Keratinocyte (primary cell): ENCODE results near the gene ADIG. TPM values are rescaled to one million over a fixed set of nuclear protein-coding genes. Genes with fewer than 3 reads are reported as not detected.

Experiments used
- DNase-seq: peaks from one replicate; pipeline ENCODE4 v3.0.0-alpha.2; 2011; ENCODE audit warnings: low read depth, missing footprints, low spot score
- FAIRE-seq: peaks from 2 replicates; lab custom pipeline; 2011; peaks lifted over from hg19 to GRCh38; lab: Jason Lieb, UNC
- H2AFZ ChIP-seq: 2 replicates; pipeline ENCODE4 v1.6.0; 2012; ENCODE audit warnings: low read length, control low read depth, inconsistent platforms; ENCODE audit not compliant: control insufficient read depth
- H3K27ac ChIP-seq: 2 replicates; pipeline ENCODE4 v1.5.1; 2011; ENCODE audit warnings: low read length; ENCODE audit not compliant: control insufficient read depth, insufficient read depth
- H3K27me3 ChIP-seq: 3 replicates; pipeline ENCODE4 v1.6.0; 2011; ENCODE audit warnings: low read length; ENCODE audit not compliant: control insufficient read depth, insufficient read depth; ENCODE audit errors: extremely low read depth
- H3K36me3 ChIP-seq, 2 experiments: 2 replicates in 1 of 2; 3 replicates in 1 of 2; pipeline ENCODE4 v1.5.1; 2011; ENCODE audit warnings: low read length in 2 of 2, mild to moderate bottlenecking in 1 of 2; ENCODE audit not compliant: control insufficient read depth in 2 of 2, insufficient read depth in 2 of 2; ENCODE audit errors: extremely low read depth in 1 of 2
- H3K4me1 ChIP-seq: 3 replicates; pipeline ENCODE4 v1.5.1; 2011; ENCODE audit warnings: low read length; ENCODE audit not compliant: control insufficient read depth, insufficient read depth; ENCODE audit errors: extremely low read depth
- H3K4me2 ChIP-seq: 3 replicates; pipeline ENCODE4 v1.6.0; 2011; ENCODE audit warnings: low read depth, low read length; ENCODE audit not compliant: control insufficient read depth, insufficient read depth; ENCODE audit errors: extremely low read depth
- H3K4me3 ChIP-seq, 3 experiments: fragments of 200-600 bp in 1 of 3; sonication (generic) in 1 of 3; 2 replicates in 2 of 3; 3 replicates in 1 of 3; pipeline ENCODE4 v1.5.1; 2011 to 2016; ENCODE audit warnings: low read length in 3 of 3, mild to moderate bottlenecking in 3 of 3, control low read depth in 2 of 3, inconsistent platforms in 1 of 3, low read depth in 1 of 3, mixed read lengths in 1 of 3, mixed run types in 1 of 3, moderate library complexity in 1 of 3; ENCODE audit not compliant: control insufficient read depth in 2 of 3, insufficient read depth in 2 of 3; ENCODE audit errors: extremely low read depth in 1 of 3
- H3K79me2 ChIP-seq: 2 replicates; pipeline ENCODE4 v1.6.0; 2012; ENCODE audit warnings: low read length; ENCODE audit not compliant: control insufficient read depth, insufficient read depth
- H3K9ac ChIP-seq: 3 replicates; pipeline ENCODE4 v1.6.0; 2011; ENCODE audit warnings: low read length; ENCODE audit not compliant: control insufficient read depth, insufficient read depth; ENCODE audit errors: extremely low read depth
- H3K9me1 ChIP-seq: 3 replicates; pipeline ENCODE4 v1.6.0; 2011; ENCODE audit warnings: low read length; ENCODE audit not compliant: control insufficient read depth, insufficient read depth; ENCODE audit errors: extremely low read depth
- H3K9me3 ChIP-seq: 2 replicates; pipeline ENCODE4 v1.5.1; 2012; ENCODE audit warnings: low read depth, low read length; ENCODE audit not compliant: control insufficient read depth
- H4K20me1 ChIP-seq: 3 replicates; pipeline ENCODE4 v1.6.0; 2011; ENCODE audit warnings: low read length; ENCODE audit not compliant: control insufficient read depth, insufficient read depth; ENCODE audit errors: extremely low read depth
- CTCF ChIP-seq, 3 experiments: IDR thresholded peaks in 1 of 3; conservative IDR thresholded peaks in 1 of 3; optimal IDR thresholded peaks in 1 of 3; 2 replicates in 2 of 3; 3 replicates in 1 of 3; pipeline versions ENCODE3 to v1.5.1; 2011; ENCODE audit warnings: low read length in 3 of 3, mild to moderate bottlenecking in 3 of 3, moderate library complexity in 2 of 3, control low read depth in 1 of 3, inconsistent platforms in 1 of 3; ENCODE audit not compliant: insufficient read depth in 2 of 3; ENCODE audit errors: extremely low read depth in 1 of 3
- EZH2 ChIP-seq: IDR thresholded peaks from one replicate; pipeline ENCODE4 v1.6.1; 2012; ENCODE audit warnings: inconsistent platforms, mild to moderate bottlenecking, low read length, moderate library complexity
- dilution Hi-C: fragments of 300-500 bp; cut with MboI; formaldehyde crosslinking; loops from one replicate; pipeline ENCODE4 v1.7.0; 2020; ENCODE audit warnings: low sequenced_read_pairs; ENCODE audit not compliant: extremely low pct_ligation_motif_present
- polyA plus RNA-seq, 5 experiments: library from polyadenylated mRNA; depleted of rRNA in 3 of 5; stranded (reverse) in 3 of 5; stranded (forward) in 1 of 5; unstranded in 1 of 5; fragments of >200 nt; gene quantifications; 1 replicate in 1 of 5; 2 replicates in 3 of 5; 3 replicates in 1 of 5; pipeline versions ENCODE4 v1.2.1 to v1.2.3, GENCODE V29; 2011 to 2012; ENCODE audit warnings: missing spikeins in 2 of 5, low read depth in 1 of 5, low replicate concordance in 1 of 5

The ADIG gene
- polyA plus RNA-seq, 1 donor (not counting 4 experiments of a cell fraction or from before 2014, with no cell fraction given), result not detected

GRCh38 chr20:38623061-38623460 lies 42.1 kb downstream of the ADIG start:
- dilution Hi-C loops, result no loop called here
- no peak for FAIRE-seq
- Histone ChIP-seq H2AFZ (no peak overlapping the region), H3K36me3 (no peaks in the 10 kb centered on the region), H3K79me2 (no peaks in the 10 kb centered on the region), H4K20me1 (no peaks in the 10 kb centered on the region), H3K9ac (no peak overlapping the region), H3K4me1 (no peaks in the 10 kb centered on the region), H3K27me3 (peaks cover 5% of the 10 kb centered on the region), H3K9me1 (no peaks in the 10 kb centered on the region), H3K27ac (no peak overlapping the region), H3K4me3 (no peak overlapping the region), H3K4me2 (no peak overlapping the region), H3K9me3 (no peaks in the 10 kb centered on the region)
- no peak for TF ChIP-seq CTCF (optimal IDR thresholded peaks at IDR 0.05 in 1 of 3, IDR thresholded peaks at IDR 0.05 in 1 of 3, conservative IDR thresholded peaks at IDR 0.05 in 1 of 3; ENCODE audit: extremely low read depth in 1 of 3, insufficient read depth in 2 of 3, low read length in 3 of 3)
- DNase-seq, result no peak

GRCh38 chr20:38624084-38624483 lies 43.1 kb downstream of the ADIG start:
- no peak for TF ChIP-seq CTCF (optimal IDR thresholded peaks at IDR 0.05 in 1 of 3, IDR thresholded peaks at IDR 0.05 in 1 of 3, conservative IDR thresholded peaks at IDR 0.05 in 1 of 3; ENCODE audit: extremely low read depth in 1 of 3, insufficient read depth in 2 of 3, low read length in 3 of 3)
- no peak for TF ChIP-seq EZH2
- FAIRE-seq (no peak), DNase-seq (no peak)
- Histone ChIP-seq H3K9me1 (no peaks in the 10 kb centered on the region), H4K20me1 (no peaks in the 10 kb centered on the region), H3K9ac (no peak overlapping the region), H2AFZ (no peak overlapping the region), H3K4me1 (no peaks in the 10 kb centered on the region), H3K27me3 (peaks cover 5% of the 10 kb centered on the region), H3K36me3 (no peaks in the 10 kb centered on the region), H3K79me2 (no peaks in the 10 kb centered on the region), H3K27ac (no peak overlapping the region), H3K9me3 (no peaks in the 10 kb centered on the region), H3K4me2 (no peak overlapping the region), H3K4me3 (no peak overlapping the region)
- dilution Hi-C loops, result no loop called here
